ENCODE results near the gene PYDC1.

GRCh38 chr16:31228206-31228605, 11.3 kb upstream of the PYDC1 start:
- no peak for TF ChIP-seq POLR2A (IDR thresholded peaks at IDR 0.05; ENCODE audit: extremely low read depth, insufficient read length)
- no peak for TF ChIP-seq CTCF (IDR thresholded peaks at IDR 0.05; ENCODE audit: low read depth, low read length)
- TF ChIP-seq MAX (IDR thresholded peaks at IDR 0.05; ENCODE audit: low read depth, low read length): no peak
- TF ChIP-seq MYC (IDR thresholded peaks at IDR 0.05; ENCODE audit: low read depth, low read length): no peak

Measured in NB4 (cell line).